Superior temporal gyrus (tissue), 1 donor: ENCODE data around the gene NFKBIE.

Source experiments
- DNase-seq: peaks from one replicate; pipeline ENCODE4 v3.0.0-alpha.2; 2016; ENCODE audit errors: extremely low spot score

NFKBIE gene

DNA sequence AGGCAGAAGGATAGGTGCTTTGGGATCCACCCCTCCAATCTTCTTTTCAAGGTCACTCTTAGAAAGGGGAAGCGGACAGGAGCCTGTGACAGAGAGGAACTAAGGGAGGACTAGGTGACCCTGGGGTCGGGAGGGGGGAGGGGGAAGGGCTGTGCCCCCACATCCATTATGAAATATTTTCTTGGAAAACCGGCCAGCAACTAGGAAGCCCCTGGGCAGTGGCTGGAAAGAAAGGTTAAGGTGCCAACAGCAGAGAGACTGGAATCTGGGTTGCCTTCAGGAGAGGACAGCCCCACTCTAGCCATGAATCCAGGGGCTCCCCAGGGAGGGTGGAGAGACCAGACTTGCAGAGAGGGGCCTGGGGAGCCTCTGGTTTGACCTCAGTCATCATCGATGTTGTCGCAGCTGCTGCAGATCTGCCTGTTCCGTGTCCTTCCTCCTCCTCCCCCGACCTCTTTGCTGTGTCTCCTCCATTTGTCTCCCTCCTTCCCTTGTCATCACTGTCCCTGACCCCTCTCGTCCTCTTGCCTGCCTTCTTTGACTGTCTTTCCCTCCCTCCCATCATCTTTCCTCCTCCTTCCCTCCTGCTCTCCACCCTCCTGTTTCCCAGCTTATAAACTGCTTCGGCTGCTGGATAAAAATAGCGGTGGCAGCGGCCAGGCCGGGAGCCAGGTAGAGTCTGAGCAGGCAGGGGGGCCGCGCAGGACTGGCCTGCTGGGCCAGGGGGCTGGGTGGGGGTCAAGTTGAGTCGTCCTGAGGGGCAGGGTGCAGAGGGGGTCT, 38.8 kb downstream of the NFKBIE start:
- no peak for DNase-seq

DNA sequence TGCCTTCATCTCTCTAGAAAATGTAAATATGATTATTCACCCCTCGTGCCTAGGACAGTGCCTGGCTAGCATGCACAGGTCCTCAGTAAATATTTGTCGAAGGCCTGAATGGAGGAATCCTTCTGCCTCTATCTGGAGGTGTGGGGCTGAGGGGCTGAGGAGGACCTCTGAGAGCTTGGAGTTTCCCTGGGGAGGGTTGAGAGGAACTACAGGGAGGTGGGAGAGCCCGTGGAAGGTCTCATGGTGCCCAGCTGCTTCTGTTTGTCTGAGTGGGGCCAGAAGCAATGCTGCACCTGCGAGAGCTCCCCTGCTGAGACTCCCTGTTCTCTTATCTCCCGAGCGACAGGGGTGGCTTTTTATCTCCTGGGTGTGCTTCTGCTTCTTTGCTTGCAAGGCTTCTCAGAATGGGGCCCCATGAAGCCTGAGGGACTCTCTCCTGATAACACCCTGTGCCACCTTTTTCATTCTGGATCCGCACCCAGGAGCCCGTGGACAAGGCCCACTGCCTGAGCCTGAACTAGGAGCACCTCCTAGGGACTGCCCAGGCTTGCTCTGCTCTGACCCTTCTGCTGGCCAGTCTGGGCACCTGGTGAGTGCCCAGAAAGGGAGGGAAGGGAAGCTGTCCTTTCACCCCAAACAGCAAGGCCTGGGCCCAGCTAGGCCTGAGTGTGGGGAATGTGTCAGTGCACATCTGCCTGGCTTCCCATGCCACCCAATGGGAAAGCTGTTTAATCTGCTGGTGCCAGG, 39.6 kb downstream of the NFKBIE start:
- no peak for DNase-seq

DNA sequence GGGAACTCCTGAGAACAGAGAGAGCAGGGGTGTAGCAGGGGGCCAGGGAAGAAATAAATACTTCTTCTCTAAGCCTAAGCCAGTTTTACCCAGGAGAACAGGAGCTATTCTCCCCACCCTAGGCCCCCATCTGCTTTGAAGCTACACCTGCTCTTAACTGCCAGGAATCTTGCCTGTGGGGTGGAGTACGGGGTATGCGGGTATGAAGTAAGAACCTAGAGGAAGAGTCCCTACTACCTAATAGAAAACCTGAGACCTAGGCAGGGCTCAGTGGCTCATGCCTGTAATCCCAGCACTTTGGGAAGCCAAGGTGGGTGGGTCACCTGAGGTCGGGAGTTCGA, 40.4 kb downstream of the NFKBIE start:
- DNase-seq = no peak

DNA sequence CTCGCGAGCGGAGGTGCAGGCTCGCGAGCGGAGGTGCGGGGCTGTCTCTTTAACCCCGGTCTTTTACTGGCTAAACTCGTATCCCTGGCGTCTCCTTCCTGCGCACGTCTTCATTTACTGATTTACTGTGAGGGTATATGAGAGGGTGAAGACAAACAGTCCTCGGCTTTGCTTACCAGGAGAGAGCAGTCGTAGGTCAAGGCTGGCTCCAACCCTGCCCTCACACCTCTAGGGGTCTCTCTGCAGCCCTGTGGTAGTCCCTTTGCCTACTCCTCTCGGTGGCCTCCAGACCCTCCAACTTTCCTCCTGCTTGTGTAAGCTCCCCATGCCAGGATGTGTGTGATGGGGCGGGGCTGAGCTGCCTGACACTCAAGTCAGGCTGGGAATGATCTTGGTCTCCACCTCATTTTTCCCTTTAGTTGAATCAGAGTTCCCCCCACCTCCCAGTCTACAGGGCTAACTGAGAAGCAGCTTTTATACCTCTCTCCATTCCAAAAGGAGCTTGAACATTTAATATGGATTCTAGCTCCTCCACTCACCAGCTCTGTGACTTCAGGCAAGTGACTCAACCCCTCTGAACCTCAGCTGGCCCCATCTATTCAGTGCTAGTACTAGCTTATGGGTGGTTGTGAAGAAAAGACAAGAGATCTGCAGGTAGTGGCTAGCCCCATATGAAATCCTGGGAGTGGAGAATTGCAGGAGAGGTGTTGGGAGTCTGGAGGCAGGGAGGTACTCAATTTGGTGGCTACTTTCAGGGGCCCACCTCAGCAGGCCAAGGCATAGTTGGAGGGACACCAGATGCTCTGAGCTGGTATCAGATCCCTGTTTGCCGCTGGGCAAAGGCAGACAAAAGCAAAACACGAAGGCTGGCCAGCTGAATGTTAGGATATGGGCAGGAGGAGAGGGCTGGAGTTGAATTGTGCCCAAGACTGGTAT, 41.1 kb downstream of the NFKBIE start:
- DNase-seq = no peak

DNA sequence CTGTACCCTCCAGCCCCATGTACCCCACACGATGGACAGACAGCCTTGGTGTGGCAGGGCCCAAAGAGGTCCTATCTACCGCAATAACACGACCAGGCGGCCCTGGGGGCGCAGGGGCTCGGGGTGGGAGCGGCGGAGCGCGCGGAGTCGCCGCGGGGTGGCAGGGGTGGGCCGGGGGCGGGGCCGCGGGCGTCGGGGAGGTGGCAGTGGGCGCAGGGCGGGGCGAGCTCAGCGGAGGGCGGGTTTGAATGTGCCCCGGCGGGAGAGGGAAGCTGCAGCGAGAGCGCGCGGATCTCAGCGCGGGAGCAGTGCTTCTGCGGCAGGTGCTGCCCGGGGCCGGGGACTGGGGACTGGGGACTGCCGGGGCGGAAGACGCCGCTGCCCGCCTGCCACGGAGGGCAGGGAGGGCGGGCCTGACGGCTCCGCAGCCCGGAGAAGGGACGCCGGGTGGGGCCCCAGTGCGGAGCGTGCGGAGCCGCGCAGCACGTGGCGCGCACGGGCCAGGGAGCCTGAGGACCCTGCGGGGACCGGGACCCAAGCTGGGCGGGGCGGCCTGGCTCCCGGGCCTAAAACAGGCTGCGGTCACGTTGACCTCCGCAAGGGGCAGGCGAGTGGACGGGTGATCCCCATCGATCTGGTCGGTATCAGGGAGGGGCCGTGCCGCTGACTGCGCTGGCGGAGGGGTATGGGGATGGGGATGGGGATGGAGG, 41.9 kb downstream of the NFKBIE start, which contains the start of gene SLC29A1:
SLC29A1 (plus strand) TSS at position 277 of the 710 bp plus-strand sequence. CDS start 3,719 bp downstream, outside the sequence.
- peak; percentile 35 for DNase-seq

DNA sequence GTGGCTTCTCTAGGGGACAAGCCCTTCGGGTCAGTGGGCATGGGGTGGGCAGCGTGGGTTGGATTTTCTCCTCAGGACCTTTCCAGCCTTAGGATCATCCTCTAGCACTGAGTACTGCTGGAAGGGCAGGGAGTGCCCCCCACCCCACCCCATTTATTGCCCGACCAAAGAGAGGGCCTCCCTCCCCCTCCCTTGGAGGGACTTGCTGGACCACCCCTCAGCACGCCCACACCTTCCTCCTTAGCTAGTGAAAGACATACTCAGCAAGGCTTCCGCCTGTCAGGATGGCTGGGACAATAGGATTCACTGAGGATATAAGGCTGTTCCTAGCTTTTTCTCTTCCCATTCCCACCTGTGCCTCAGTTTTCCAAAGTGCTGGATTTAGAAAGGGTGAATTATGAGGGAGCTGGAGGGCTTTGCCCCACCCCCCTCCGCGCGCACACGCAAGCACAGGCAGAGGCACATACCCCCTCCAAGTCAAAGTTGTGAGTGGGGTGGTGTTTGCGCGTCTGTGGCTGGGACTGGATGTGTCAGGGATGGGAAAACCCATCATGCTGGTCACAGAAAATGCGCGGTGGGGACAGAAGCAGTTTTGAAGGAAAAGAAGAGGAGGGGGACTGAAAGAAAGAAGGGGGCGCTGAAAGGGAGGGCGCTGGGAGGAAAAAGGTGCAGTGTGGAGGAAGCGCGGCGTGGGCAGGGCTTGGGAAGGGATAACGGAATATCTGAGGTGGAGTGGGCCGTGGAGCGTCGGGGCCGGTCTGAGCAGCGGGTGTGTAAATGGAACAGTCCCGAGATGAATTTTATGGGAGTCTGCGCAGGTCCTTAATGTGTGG, 42.6 kb downstream of the NFKBIE start:
- DNase-seq = no peak

DNA sequence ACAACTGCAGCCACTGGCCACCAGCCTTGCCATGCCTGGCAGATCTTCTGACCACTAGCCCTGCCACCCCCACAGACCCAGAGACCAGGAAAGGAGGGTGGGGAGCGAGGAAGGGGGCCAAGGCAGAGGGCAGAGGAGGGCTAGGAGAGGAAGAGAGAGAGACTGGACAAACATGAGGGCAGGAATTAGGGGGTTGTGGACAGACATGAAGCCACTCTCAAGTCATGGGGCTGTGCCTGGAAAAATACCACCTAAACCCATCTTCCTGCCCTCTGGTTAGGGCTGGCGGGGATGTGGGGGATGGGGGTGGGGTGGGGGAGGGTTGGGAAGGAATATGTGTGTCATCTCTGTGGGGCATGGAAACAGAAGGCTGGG, 43.4 kb downstream of the NFKBIE start:
- DNase-seq = no peak

DNA sequence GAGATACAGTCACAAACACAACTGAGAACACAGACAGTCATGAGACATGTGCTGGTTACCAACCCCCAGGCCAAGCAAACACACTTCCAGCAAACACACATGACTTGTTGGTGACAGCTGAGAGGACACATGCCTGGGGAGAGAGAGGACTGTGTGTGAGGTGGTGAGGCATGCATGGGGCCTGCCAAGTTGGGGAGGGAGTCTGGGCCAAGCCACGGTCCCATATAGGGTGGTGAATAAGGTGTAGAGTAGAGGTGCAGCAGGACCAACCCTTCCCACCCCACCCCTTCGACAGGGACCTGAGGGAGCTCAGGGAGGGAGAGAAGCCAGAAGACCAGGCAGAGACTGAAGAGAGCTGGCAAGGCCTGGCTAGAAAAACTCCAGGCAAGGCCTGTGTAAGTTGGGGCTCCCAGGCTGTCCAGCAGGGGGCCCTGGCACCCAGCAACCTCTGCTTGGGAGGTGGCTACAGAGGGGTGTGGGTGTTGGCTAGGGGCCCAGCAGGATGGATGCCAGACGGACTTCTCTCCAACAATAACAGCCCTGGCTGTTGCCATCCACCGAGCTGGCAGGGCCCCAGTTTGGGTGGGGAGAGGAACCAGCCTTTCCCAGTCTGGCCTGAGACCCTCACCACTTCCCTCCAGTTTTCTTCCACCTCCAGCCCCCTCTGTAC, 43.9 kb downstream of the NFKBIE start:
- peak; percentile 67 for DNase-seq

DNA sequence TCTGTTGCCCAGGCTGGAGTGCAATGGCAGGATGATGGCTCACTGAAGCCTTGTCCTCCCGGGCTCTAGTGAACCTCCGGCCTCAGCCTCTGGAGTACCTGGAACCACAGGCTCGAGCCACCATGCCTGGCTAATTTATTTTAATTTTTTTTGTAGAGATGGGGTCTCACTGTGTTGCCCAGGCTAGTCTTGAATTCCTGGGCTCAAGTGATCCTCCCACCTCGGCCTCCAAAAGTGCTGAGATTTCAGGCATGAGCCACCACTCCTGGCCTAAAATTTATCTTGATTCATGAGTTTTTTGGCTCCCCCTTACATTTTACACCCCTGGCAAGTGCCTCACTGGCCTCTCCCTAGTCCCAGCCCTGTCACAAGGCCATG, 44.4 kb downstream of the NFKBIE start:
- no peak for DNase-seq

DNA sequence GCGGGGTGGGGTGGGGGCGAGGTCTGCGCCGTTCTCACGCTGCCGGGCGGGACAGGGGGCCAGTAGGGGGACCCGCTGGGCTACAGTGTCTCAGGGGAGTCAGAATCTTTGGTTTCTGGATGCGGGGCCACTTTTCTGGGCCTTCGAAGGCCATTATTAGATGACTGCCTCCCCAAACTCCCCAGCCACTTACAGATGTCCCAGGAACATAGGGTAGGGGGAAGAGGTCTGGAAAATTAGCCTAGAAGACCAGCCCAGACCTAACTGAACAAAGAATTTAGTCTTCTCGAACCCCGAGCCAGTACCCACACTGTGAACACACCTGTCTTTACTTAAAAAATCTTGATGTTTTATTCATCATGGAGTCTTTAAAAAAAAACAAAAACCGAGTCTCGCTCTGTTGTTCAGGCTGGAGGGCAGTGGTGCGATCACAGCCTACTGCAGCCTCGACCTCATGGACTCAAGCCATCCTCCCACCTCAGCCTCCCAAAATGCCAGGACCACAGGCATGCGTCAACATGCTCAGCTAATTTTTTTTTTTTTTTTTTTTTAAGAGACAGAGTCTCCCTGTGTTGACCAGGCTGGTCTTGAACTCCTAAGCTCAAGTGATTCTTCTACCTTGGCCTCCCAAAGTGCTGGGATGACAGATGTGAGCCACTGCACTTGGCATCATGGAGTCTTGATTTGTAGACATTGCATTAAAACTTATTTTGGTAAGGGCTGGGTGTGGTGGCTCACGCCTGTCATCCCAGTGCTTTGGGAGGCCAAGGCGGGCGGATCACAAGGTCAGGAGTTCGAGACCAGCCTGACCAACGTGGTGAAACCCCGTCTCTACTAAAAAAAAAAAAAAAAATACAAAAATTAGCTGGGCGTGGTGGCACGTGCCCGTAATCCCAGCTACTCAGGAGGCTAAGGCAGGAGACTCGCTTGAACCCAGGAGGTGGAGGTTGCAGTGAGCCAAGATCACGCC, 45.3 kb downstream of the NFKBIE start:
- no peak for DNase-seq

DNA sequence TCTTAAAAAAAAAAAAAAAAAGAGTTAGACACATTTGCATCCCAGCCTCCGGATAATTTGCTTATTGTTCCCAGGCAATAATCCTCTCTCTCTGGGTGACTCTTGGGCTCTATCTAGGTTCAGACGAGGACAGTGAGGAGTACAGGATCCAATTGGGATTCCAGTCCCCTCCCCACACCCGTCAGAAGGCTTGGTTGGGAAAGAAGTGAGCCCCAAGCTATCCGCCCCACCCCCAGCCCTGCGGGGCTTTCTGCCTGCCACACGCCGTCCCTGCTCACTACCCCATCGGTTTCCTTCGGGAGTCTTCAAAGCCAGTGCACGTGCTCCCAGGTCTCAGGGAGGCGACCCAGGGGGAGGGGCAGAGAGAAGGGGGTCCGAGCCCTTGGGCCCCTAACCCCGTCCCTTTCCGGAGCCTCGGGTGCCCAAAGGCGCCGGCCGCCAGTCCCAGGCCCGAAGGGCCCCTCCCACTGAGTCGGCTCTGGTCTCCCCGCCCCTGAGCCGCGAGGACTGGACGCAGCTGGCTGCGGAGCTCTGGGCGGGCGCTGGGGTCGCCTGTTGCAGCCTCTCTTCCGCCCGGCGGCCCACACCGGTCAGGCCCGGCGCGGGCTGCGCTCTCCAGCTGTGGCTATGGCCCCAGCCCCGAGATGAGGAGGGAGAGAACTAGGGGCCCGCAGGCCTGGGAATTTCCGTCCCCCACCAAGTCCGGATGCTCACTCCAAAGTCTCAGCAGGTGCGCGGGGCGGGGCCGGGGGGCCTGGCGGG, 46.1 kb downstream of the NFKBIE start:
- DNase-seq = no peak

DNA sequence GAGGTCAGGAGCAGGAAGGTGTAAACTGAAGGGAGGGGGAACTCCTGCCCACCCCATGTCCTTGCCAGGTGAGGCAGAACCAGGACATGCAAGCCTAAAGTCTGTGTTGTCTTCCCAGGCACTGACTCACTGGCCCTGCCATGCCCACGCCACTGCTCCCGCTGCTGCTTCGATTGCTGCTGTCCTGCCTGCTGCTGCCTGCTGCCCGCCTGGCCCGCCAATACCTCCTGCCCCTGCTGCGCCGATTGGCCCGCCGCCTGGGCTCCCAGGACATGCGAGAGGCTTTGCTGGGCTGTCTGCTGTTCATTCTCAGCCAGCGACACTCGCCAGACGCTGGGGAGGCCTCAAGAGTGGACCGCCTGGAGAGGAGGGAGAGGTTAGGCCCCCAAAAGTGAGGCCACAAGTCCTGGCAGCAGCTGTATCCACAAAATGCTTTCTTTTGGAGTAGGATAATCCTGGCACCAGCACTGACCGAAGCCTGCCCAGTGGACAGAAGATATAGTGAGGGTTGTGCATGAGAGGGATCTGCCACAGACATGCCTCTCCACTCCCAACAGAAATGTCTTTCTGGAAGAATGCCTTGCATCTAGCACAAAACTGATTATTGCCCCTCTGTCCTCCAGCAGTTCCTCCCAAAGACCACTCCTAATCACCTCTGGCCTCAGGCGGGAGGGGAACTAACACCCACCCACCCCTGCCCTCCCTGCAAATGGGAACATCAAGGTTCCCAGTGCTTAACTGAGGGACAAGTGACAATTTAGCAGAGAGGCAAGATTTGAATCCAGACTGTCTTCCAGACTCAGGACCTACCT, 47.8 kb downstream of the NFKBIE start:
- no peak for DNase-seq

DNA sequence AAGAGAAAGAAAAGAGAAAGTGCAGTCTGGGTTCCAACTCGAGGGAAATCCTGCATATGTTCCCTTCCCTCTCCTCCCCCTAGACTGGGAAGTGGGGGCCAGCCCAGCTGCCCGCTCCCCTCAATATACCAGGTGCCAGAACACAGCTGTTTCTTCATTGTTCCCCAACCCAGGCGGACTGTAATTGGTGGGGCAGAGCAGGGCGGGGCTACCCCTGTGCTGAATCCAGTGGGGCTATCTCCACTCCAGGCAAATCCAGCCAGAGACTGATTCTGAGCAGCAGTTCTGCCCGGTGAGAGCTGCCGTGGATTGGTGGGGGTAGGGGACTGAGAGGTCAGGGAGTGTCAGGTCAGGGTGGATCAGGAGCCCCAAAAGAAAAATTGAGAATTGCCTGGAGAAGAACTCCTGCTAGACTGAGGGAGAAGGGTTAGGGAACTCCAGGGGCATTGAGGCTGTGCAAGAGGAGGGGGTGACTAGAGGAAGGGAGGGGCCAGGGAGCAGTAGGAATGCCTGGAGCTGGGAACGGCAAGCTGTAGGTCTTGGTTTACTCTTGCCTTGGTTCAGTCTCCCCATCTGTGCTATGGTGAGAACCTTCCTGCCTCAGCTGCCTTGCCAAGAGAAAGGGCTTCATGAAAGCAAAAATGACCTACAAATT, 48.5 kb downstream of the NFKBIE start, which contains the start of gene MYMX:
MYMX (plus strand) TSS at position 250 of the 655 bp plus-strand sequence. CDS start 546 bp downstream, outside the sequence.
- DNase-seq = no peak

DNA sequence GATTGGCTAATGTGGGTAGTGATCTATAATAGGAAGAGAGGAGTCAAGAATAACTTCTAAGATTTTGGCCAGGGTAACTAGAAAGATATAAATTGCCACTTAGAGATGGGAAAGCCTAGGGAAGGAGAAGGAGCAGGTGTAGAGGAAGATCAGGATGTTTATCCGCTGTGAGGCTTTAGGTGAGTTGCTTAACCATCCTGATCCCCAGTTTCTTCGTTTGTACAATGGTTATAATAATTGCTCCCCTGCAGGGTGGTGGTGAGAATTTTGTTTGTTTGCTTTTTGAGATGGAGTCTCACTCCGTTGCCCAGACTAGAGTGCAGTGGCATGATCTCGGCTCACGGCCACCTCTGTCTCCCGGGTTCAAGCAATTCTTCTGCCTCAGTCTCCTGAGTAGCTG, 51.0 kb downstream of the NFKBIE start:
- no peak for DNase-seq

DNA sequence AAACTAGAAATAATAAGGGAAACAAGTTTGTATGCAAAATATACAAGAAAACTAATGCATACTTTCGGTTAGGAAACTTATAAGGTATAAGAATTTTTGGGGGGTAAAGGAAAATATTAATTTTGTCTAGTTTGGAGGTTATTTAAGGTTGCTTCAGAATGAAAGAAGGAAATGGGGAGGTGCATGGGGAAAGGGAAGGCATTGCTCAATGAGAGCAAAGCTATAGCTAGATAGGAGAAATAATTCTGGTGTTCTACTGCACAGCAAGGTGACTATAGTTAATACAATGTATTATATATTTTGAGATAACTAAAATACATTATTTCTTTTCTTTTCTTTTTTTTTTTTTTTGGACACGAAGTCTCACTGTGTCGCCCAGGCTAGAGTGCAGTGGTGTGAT, 54.1 kb downstream of the NFKBIE start:
- DNase-seq = no peak
